HEK293 (cell line): ENCODE measurements around the gene SWT1.

ENCODE experiments used
- CTCF ChIP-seq: fragments of 450-650 bp; formaldehyde crosslinking; IDR thresholded peaks from 2 replicates; pipeline ENCODE4 v1.5.1; 2016; ENCODE audit warnings: missing biosample characterization, missing genetic modification characterization
- ELK4 ChIP-seq: IDR thresholded peaks from 2 replicates; pipeline ENCODE4 v1.6.1; 2011; ENCODE audit warnings: mild to moderate bottlenecking, low read depth, low read length, borderline replicate concordance
- KLF9 ChIP-seq: fragments of 450-650 bp; formaldehyde crosslinking; IDR thresholded peaks from 2 replicates; pipeline ENCODE4 v1.5.1; 2016; ENCODE audit warnings: missing biosample characterization, missing genetic modification characterization, low read depth
- YY1 ChIP-seq: fragments of 450-650 bp; formaldehyde crosslinking; IDR thresholded peaks from 2 replicates; pipeline ENCODE4 v1.5.1; 2018; ENCODE audit warnings: missing biosample characterization, missing genetic modification characterization
- ZBTB7A ChIP-seq: fragments of 450-650 bp; formaldehyde crosslinking; IDR thresholded peaks from 2 replicates; pipeline ENCODE4 v1.5.1; 2016; ENCODE audit warnings: low read depth, missing biosample characterization, missing genetic modification characterization
- ZNF521 ChIP-seq: fragments of 450-650 bp; formaldehyde crosslinking; IDR thresholded peaks from 2 replicates; pipeline ENCODE4 v1.5.1; 2017; ENCODE audit warnings: missing biosample characterization, mild to moderate bottlenecking, missing genetic modification characterization
- ZNF76 ChIP-seq: fragments of 450-650 bp; formaldehyde crosslinking; IDR thresholded peaks from 2 replicates; pipeline ENCODE4; 2016; ENCODE audit warnings: low read depth, missing biosample characterization, missing genetic modification characterization, borderline replicate concordance

GRCh38 chr1:185250063-185250462 lies 93.1 kb downstream of the SWT1 start:
- TF ChIP-seq KLF9 (tag by site-specific recombination) (no peak), CTCF (tag by site-specific recombination) (no peak), ELK4 (no peak), ZBTB7A (tag by site-specific recombination) (no peak), ZNF521 (no peak), ZNF76 (tag by site-specific recombination) (no peak), YY1 (tag by site-specific recombination) (no peak)
